HepG2 (cell line): ENCODE results near the gene ATG16L2. TPM values are rescaled to one million over a fixed set of nuclear protein-coding genes. Genes with fewer than 3 reads are reported as not detected.

Source experiments
- CEBPG ChIP-seq: IDR thresholded peaks from 2 replicates; pipeline ENCODE4 v1.6.1; 2016
- DMAP1 ChIP-seq: IDR thresholded peaks from 2 replicates; pipeline ENCODE4 v1.6.1; 2016
- DNMT1 ChIP-seq: sonication (generic); formaldehyde crosslinking; IDR thresholded peaks from 2 replicates; pipeline ENCODE4 v1.5.1; 2020; ENCODE audit warnings: mild to moderate bottlenecking, missing genetic modification reagents
- FOSL2 ChIP-seq: sonication (generic); formaldehyde crosslinking; IDR thresholded peaks from 2 replicates; pipeline ENCODE4 v1.4.0; 2020; ENCODE audit warnings: missing genetic modification reagents
- FOXP4 ChIP-seq: sonication (generic); formaldehyde crosslinking; IDR thresholded peaks from 2 replicates; pipeline ENCODE4 v1.4.0; 2020; ENCODE audit warnings: missing genetic modification reagents
- HMGA1 ChIP-seq: sonication (generic); formaldehyde crosslinking; conservative IDR thresholded peaks from 2 replicates; pipeline ENCODE4 v1.4.0; 2020; ENCODE audit warnings: missing genetic modification reagents
- ISX ChIP-seq: sonication (generic); formaldehyde crosslinking; conservative IDR thresholded peaks from 2 replicates; pipeline ENCODE4 v1.5.0; 2020; ENCODE audit warnings: missing genetic modification reagents
- KDM3A ChIP-seq: IDR thresholded peaks from 2 replicates; pipeline ENCODE4 v1.6.1; 2018; ENCODE audit warnings: low read depth, missing compliant biosample characterization
- MAFG ChIP-seq: sonication (generic); formaldehyde crosslinking; IDR thresholded peaks from 2 replicates; pipeline ENCODE4 v1.5.1; 2020; ENCODE audit warnings: mild to moderate bottlenecking, missing genetic modification reagents
- MED1 ChIP-seq: sonication (generic); formaldehyde crosslinking; IDR thresholded peaks from 2 replicates; pipeline ENCODE4 v1.4.0; 2020; ENCODE audit warnings: missing genetic modification reagents
- MTA1 ChIP-seq: sonication (generic); formaldehyde crosslinking; IDR thresholded peaks from 2 replicates; pipeline ENCODE4 v1.4.0; 2020; ENCODE audit warnings: missing genetic modification reagents, mild to moderate bottlenecking, borderline replicate concordance
- NR2F1 ChIP-seq, 2 experiments: fragments of 450-650 bp in 1 of 2; formaldehyde crosslinking in 1 of 2; IDR thresholded peaks; 2 replicates each; pipeline versions ENCODE4 v1.5.0 to v1.6.1; 2016 to 2020; ENCODE audit warnings: mild to moderate bottlenecking in 1 of 2, missing compliant biosample characterization in 1 of 2, missing genetic modification reagents in 1 of 2, moderate library complexity in 1 of 2
- NR2F6 ChIP-seq, 2 experiments: IDR thresholded peaks; 2 replicates each; pipeline ENCODE4 v1.6.1; 2016; ENCODE audit warnings: antibody characterized with exemption in 1 of 2, mild to moderate bottlenecking in 1 of 2
- PHF21A ChIP-seq: sonication (generic); formaldehyde crosslinking; IDR thresholded peaks from 2 replicates; pipeline ENCODE4 v1.5.0; 2020; ENCODE audit warnings: mild to moderate bottlenecking, missing genetic modification reagents
- REPIN1 ChIP-seq: sonication (generic); formaldehyde crosslinking; IDR thresholded peaks from 2 replicates; pipeline ENCODE4 v1.8.0; 2022; ENCODE audit warnings: missing genetic modification reagents, low read depth, mild to moderate bottlenecking, borderline replicate concordance
- SALL1 ChIP-seq: sonication (generic); formaldehyde crosslinking; IDR thresholded peaks from 2 replicates; pipeline ENCODE4 v1.8.0; 2022; ENCODE audit warnings: mild to moderate bottlenecking, missing genetic modification reagents
- SALL2 ChIP-seq: sonication (generic); formaldehyde crosslinking; IDR thresholded peaks from 2 replicates; pipeline ENCODE4 v1.8.1; 2023; ENCODE audit warnings: mild to moderate bottlenecking, missing genetic modification reagents, inconsistent platforms
- SOX6 ChIP-seq, 2 experiments: fragments of 450-650 bp in 1 of 2; sonication (generic) in 1 of 2; formaldehyde crosslinking in 1 of 2; IDR thresholded peaks; 2 replicates each; pipeline versions ENCODE4 v1.4.0 to v1.6.1; 2017 to 2020; ENCODE audit warnings: antibody characterized with exemption in 1 of 2, mild to moderate bottlenecking in 1 of 2, missing genetic modification reagents in 1 of 2
- SYNCRIP ChIP-seq: fragments of 200-400 bp; formaldehyde crosslinking; IDR thresholded peaks from 2 replicates; pipeline ENCODE4 v1.6.1; 2018; ENCODE audit warnings: mild to moderate bottlenecking, low read depth, low read length; ENCODE audit not compliant: insufficient read depth
- ZC3H13 ChIP-seq: sonication (generic); formaldehyde crosslinking; IDR thresholded peaks from 2 replicates; pipeline ENCODE4 v1.8.1; 2023; ENCODE audit warnings: mild to moderate bottlenecking, missing genetic modification reagents, moderate library complexity
- ZKSCAN1 ChIP-seq: fragments of 150-350 bp; IDR thresholded peaks from 2 replicates; pipeline ENCODE4 v1.6.1; 2014; ENCODE audit warnings: low read length
- ZNF333 ChIP-seq: sonication (generic); formaldehyde crosslinking; IDR thresholded peaks from 2 replicates; pipeline ENCODE4 v1.4.0; 2020; ENCODE audit warnings: mild to moderate bottlenecking, missing genetic modification reagents, borderline replicate concordance
- ZNF343 ChIP-seq: sonication (generic); formaldehyde crosslinking; IDR thresholded peaks from 2 replicates; pipeline ENCODE4 v1.4.0; 2020; ENCODE audit warnings: mild to moderate bottlenecking, missing genetic modification reagents
- ZNF44 ChIP-seq: sonication (generic); formaldehyde crosslinking; IDR thresholded peaks from 2 replicates; pipeline ENCODE4 v1.5.1; 2020; ENCODE audit warnings: mild to moderate bottlenecking, missing genetic modification reagents
- ZNF569 ChIP-seq: sonication (generic); formaldehyde crosslinking; IDR thresholded peaks from 2 replicates; pipeline ENCODE4 v1.5.0; 2020; ENCODE audit warnings: mild to moderate bottlenecking, missing genetic modification reagents, moderate library complexity, borderline replicate concordance
- ZNF614 ChIP-seq: IDR thresholded peaks from 2 replicates; pipeline ENCODE4 v1.6.1; 2018; ENCODE audit warnings: missing biosample characterization, missing genetic modification reagents, inconsistent platforms, borderline replicate concordance
- polyA plus RNA-seq, 8 experiments: library from polyadenylated mRNA; depleted of rRNA in 3 of 8; stranded (reverse) in 7 of 8; unstranded in 1 of 8; fragments of >200 nt; fragmentation: Illumina TruSeq in 4 of 8; extraction: Trizol in 4 of 8; gene quantifications; 2 replicates each; pipeline versions ENCODE4 v1.2.1 to v1.2.3, GENCODE V29; 2011 to 2016; ENCODE audit warnings: low read depth in 4 of 8, missing spikeins in 1 of 8, mixed read lengths in 1 of 8; ENCODE audit not compliant: insufficient read depth in 1 of 8
- total RNA-seq, 5 experiments: library from RNA; depleted of rRNA; stranded (reverse); fragments of >200 nt; fragmentation: Illumina TruSeq; extraction: Trizol; gene quantifications; 2 replicates each; pipeline ENCODE4 v1.2.3, GENCODE V29; 2016; ENCODE audit warnings: low read depth in 1 of 5
- TF ChIP-seq, protein P1 (sequence below): sonication (generic); formaldehyde crosslinking; conservative IDR thresholded peaks from 2 replicates; pipeline ENCODE4 v1.4.0; 2020; ENCODE audit warnings: missing genetic modification reagents

Gene ATG16L2
- total and polyA plus RNA-seq, 2 of the 13 experiments (the other 11 are each of a cell fraction or from before 2014, with no cell fraction given) = 6.2 to 14.8 TPM

DNA sequence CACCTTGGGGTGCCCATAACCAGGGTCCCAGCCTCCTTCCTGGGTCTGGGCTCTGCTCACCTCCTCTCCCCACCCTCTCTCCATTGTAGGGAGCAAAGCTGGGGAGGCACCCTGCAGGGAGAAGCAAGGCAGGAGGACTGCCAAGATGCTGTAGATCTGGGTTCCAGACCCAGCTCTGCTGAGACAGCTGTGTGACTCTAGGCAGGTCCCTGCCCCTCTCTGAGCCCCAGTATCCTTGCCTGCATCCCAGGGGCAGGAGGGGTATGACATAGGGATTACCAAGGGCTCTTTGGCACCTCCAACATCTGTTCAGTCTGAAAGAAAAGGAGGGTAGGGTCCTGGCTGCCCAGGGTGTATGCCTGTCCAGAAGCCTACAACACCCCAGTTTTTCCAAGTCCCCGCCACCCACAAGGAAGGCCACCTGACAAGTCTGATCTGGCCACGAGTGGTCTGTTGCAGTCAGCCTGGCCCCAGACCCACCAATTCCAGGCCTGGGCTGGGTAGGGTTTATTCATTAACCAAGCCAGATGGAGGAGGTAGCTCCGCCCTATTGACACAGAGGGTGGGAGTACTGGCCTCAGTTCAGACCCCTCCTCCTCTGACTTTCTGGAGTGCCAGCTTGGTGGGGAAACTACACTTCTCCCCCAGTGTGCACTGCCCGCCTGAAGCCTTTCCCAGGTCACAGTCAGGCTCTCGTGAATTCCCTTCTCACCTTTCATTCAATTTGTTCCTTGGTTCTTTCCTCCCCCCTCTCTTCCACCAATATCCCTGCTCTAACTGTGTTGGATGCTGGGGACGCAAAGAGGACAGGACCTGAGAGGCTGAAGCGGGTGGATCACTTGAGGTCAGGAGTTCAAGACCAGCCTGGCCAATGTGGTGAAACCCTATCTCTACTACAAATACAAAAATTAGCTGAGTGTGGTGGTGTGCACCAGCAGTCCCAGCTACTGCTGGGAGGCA is 35.4 kb upstream of the ATG16L2 start (continued):
- TF ChIP-seq FOSL2 = peak; percentile 25; the same call in 1 of the 2 replicates
- TF ChIP-seq KDM3A (CRISPR knock-in tag) = 0 out of 2 replicates have a peak, but pooled peaks have one; percentile 15
- peak; percentile 46; the same call in 1 of the 2 replicates for TF ChIP-seq ZNF343 (CRISPR knock-in tag)
- no peak for TF ChIP-seq SOX6 (IDR thresholded peaks at IDR 0.05)
- TF ChIP-seq SOX6 (CRISPR knock-in tag; IDR thresholded peaks at IDR 0.05) = peak; percentile 71
- TF ChIP-seq DMAP1 (CRISPR knock-in tag) = peak; percentile 42
- TF ChIP-seq ZNF333 (CRISPR knock-in tag) = peak; percentile 32; the same call in 1 of the 2 replicates
- 0 out of 2 replicates have a peak, but pooled peaks have one; percentile 58 for TF ChIP-seq ZNF614 (CRISPR knock-in tag)
- TF ChIP-seq, protein P1, sequence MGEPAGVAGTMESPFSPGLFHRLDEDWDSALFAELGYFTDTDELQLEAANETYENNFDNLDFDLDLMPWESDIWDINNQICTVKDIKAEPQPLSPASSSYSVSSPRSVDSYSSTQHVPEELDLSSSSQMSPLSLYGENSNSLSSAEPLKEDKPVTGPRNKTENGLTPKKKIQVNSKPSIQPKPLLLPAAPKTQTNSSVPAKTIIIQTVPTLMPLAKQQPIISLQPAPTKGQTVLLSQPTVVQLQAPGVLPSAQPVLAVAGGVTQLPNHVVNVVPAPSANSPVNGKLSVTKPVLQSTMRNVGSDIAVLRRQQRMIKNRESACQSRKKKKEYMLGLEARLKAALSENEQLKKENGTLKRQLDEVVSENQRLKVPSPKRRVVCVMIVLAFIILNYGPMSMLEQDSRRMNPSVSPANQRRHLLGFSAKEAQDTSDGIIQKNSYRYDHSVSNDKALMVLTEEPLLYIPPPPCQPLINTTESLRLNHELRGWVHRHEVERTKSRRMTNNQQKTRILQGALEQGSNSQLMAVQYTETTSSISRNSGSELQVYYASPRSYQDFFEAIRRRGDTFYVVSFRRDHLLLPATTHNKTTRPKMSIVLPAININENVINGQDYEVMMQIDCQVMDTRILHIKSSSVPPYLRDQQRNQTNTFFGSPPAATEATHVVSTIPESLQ (CRISPR knock-in tag) = no peak
- TF ChIP-seq REPIN1 (CRISPR knock-in tag) = peak; percentile 35; the same call in 1 of the 2 replicates
- TF ChIP-seq MED1 (CRISPR knock-in tag) = peak; percentile 52
- TF ChIP-seq ZNF44 (CRISPR knock-in tag) = no peak
- TF ChIP-seq NR2F1 (CRISPR knock-in tag; IDR thresholded peaks at IDR 0.05) = peak in 1 of 2 experiments; percentile 30; a peak in 1 of 4 replicates
- TF ChIP-seq NR2F6 (IDR thresholded peaks at IDR 0.05) = peak; percentile 55; the same call in 1 of the 2 replicates
- peak; percentile 54; the same call in 1 of the 2 replicates for TF ChIP-seq NR2F6 (CRISPR knock-in tag; IDR thresholded peaks at IDR 0.05)
- 0 out of 2 replicates have a peak, but pooled peaks have one; percentile 17 for TF ChIP-seq SALL2 (CRISPR knock-in tag)
- no peak for TF ChIP-seq HMGA1
- TF ChIP-seq ISX = no peak
- no peak for TF ChIP-seq SYNCRIP
- no peak for TF ChIP-seq DNMT1 (CRISPR knock-in tag)
- TF ChIP-seq FOXP4 (CRISPR knock-in tag) = peak; percentile 70; the same call in 1 of the 2 replicates
- no peak for TF ChIP-seq ZNF569
- no peak for TF ChIP-seq MAFG (CRISPR knock-in tag)
- no peak for TF ChIP-seq CEBPG (CRISPR knock-in tag)
- no peak for TF ChIP-seq ZKSCAN1
- peak; percentile 27; the same call in 1 of the 2 replicates for TF ChIP-seq SALL1 (CRISPR knock-in tag)
- TF ChIP-seq MTA1 (CRISPR knock-in tag) = no peak
- peak; percentile 18; the same call in 1 of the 2 replicates for TF ChIP-seq ZC3H13
- TF ChIP-seq PHF21A = peak; percentile 80
